Astrocyte of the spinal cord (primary cell): ENCODE data around the gene CDK4.

ENCODE experiments used
- DNase-seq: peaks from one replicate; pipeline ENCODE4 v3.0.0; 2011; ENCODE audit warnings: low read depth, low spot score
- H3K4me3 ChIP-seq: 2 replicates; pipeline ENCODE4 v1.5.1; 2011; ENCODE audit warnings: low read depth, mild to moderate bottlenecking, low read length, moderate library complexity
- CTCF ChIP-seq: IDR thresholded peaks from 2 replicates; pipeline ENCODE4 v1.5.1; 2012; ENCODE audit warnings: low read depth, mild to moderate bottlenecking, low read length, inconsistent platforms
- in situ Hi-C: cut with HindIII; loops from 2 replicates; pipeline ENCODE4 v1.10.0; 2017; ENCODE audit warnings: low sequenced_read_pairs

The CDK4 gene

DNA sequence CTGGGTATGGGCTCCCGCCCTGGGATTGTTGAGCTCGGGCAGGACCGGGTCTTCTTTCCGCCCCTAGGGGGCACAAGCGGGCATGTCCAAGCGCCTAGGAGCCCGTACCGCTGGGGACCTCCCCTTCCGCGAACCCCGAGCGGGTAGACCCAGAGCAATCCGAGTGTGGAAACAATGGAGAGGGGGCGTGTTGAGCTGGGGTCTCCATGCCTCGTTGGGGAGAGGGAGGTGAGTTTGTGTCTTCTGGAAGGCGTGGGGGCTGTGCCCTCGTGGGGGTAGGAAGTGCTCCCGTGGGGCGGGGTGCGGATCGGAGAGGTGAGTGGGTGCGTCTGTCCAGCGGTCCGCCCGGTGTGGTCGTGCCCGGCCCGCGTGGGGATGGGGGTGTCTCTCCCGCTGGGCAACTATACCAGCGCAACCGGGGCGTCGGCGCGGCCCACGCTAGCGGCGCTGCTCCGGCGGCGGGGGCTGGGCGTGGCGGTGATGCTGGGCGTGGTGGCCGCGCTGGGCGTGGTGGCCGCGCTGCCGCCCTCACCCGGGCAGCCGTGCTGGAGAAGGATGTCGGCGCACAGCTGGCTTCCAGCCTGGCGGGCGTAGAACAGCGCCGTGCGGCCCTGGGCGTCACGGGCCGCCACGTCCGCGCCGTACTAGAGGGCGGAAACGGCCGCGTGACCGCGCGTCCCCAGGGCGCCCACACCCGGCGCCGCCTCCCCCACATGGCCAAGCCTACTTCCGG, 25.8 kb downstream of the CDK4 start:
- H3K4me3 ChIP-seq, result peak overlapping the region; percentile 78
- in situ Hi-C loops, result no loop called here
- TF ChIP-seq CTCF, result peak; percentile 90
- peak; percentile 75 for DNase-seq

DNA sequence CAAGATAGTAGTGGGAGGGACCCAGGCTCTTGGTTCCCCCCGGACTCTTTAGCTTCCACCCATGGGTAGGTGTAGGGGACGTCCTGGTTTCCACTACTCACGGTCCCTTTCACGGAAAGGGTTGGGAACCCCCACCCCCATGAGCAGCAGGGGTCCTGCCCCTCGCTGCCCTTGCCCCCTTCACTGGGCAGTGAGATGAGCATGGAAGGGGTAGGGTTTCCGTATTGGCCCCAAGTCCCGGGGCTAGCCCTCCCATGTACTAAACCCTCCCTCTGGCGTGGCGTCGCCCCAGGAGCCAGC, 26.3 kb downstream of the CDK4 start:
- TF ChIP-seq CTCF, result no peak
- in situ Hi-C loops, result no loop called here
- no peak for DNase-seq
- peak overlapping the region; percentile 78 for H3K4me3 ChIP-seq

DNA sequence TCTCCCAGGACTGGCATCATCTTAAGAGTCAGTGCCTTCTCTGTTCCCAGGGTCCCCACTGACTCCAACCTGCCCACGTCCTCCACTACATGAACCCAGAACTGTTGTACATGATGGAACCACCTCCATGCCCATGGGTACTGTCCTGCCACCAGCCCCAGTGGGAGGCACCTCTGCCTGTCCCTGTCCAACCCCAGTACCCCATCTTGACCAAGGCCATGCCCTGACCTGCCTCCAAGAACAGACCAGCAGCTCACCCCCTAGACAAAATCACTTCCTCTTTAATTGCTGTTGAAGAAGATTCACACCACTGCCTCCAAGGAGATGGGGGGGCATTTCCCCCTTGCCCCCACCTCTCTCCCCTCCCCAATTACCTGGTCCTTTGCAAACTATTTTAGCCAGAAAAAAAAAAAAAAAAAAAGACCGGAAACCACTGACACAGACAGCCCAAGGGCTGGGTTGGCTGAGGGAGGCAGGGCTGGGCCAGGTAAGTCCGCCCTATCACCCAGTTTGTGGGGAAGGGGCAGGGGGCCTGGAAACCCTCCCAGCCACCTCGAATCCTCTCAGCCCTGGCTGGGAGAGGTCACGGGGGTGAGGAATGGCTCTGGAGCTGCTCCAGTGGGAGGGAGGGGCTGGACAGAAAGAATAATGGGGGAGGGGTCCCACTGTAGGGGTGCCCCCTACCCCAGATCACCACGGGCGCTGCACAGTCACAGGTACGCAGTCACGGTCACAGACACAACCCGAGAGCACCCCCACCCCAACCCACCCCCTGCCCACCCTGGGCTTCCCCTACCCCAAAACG, 27.0 kb downstream of the CDK4 start:
- no peak for TF ChIP-seq CTCF
- in situ Hi-C loops, result no loop called here
- no peak for DNase-seq
- H3K4me3 ChIP-seq, result no peak overlapping the region

GRCh38 chr12:57724003-57724935, 27.8 kb downstream of the CDK4 start:
- H3K4me3 ChIP-seq, result no peak overlapping the region
- in situ Hi-C loops, result no loop called here
- no peak for TF ChIP-seq CTCF
- DNase-seq, result no peak

- no peak for DNase-seq
- no peak overlapping the region for H3K4me3 ChIP-seq
- in situ Hi-C loops, result no loop called here
These were observed 28.5 kb downstream of the CDK4 start for GRCh38 chr12:57723630-57723962.

More at GRCh38 chr12:57723630-57723962, 28.5 kb downstream of the CDK4 start:
- TF ChIP-seq CTCF, result no peak
